K562 (cell line): ENCODE results near the gene ARHGAP9. TPM values are rescaled to one million over a fixed set of nuclear protein-coding genes. Genes with fewer than 3 reads are reported as not detected.

Source experiments
- ARID2 ChIP-seq: fragments of 450-650 bp; IDR thresholded peaks from 2 replicates; pipeline ENCODE4 v1.6.1; 2017; ENCODE audit warnings: antibody characterized with exemption, mild to moderate bottlenecking
- ATF7 ChIP-seq: fragments of 450-650 bp; IDR thresholded peaks from 2 replicates; pipeline ENCODE4 v1.7.1; 2014; ENCODE audit warnings: mild to moderate bottlenecking, moderate library complexity
- FOSL1 ChIP-seq: fragments of 200-800 bp; sonication (Bioruptor generic); conservative IDR thresholded peaks from 2 replicates; pipeline ENCODE4 v1.6.1; 2016; ENCODE audit warnings: missing genetic modification characterization, missing compliant biosample characterization
- FOXJ3 ChIP-seq: sonication (generic); formaldehyde crosslinking; IDR thresholded peaks from 2 replicates; pipeline ENCODE4 v1.4.0; 2020; ENCODE audit warnings: mild to moderate bottlenecking, missing genetic modification reagents
- HNRNPLL ChIP-seq: fragments of 200-400 bp; formaldehyde crosslinking; IDR thresholded peaks from 2 replicates; pipeline ENCODE4 v1.6.1; 2017; ENCODE audit warnings: low read length, low read depth, mild to moderate bottlenecking; ENCODE audit not compliant: poor library complexity, severe bottlenecking
- HOXB6 ChIP-seq: fragments of 250-450 bp; sonication (Bioruptor Pico); IDR thresholded peaks from 2 replicates; pipeline ENCODE4 v1.5.1; 2022; ENCODE audit warnings: mild to moderate bottlenecking, borderline replicate concordance
- PRMT5 ChIP-seq: sonication (generic); formaldehyde crosslinking; IDR thresholded peaks from 2 replicates; pipeline ENCODE4 v1.5.0; 2020; ENCODE audit warnings: missing genetic modification reagents
- RUNX1 ChIP-seq: sonication (generic); IDR thresholded peaks from 2 replicates; pipeline ENCODE4 v1.6.1; 2016; ENCODE audit warnings: antibody characterized with exemption, low read depth
- SREBF2 ChIP-seq: sonication (generic); formaldehyde crosslinking; IDR thresholded peaks from 2 replicates; pipeline ENCODE4 v1.4.0; 2020; ENCODE audit warnings: mild to moderate bottlenecking, missing genetic modification reagents
- TAF7 ChIP-seq: fragments of 450-650 bp; IDR thresholded peaks from 2 replicates; pipeline ENCODE4 v1.6.1; 2016; ENCODE audit warnings: missing genetic modification characterization, missing compliant biosample characterization
- ZNF124 ChIP-seq: sonication (generic); formaldehyde crosslinking; IDR thresholded peaks from 2 replicates; pipeline ENCODE4 v1.8.1; 2022; ENCODE audit warnings: missing genetic modification reagents
- ZNF143 ChIP-seq: sonication (generic); formaldehyde crosslinking; IDR thresholded peaks from 2 replicates; pipeline ENCODE4 v1.9.0; 2022; ENCODE audit warnings: mild to moderate bottlenecking, missing genetic modification reagents
- ZNF384 ChIP-seq: IDR thresholded peaks from 2 replicates; pipeline ENCODE4 v1.6.1; 2012; ENCODE audit warnings: low read depth, low read length, improper control_type of control experiment
- ZNF444 ChIP-seq: fragments of 250-450 bp; sonication (Bioruptor Pico); IDR thresholded peaks from 2 replicates; pipeline ENCODE4 v1.4.0; 2020; ENCODE audit warnings: mild to moderate bottlenecking, moderate library complexity
- ZNF766 ChIP-seq: fragments of 200-800 bp; sonication (Bioruptor generic); conservative IDR thresholded peaks from 2 replicates; pipeline ENCODE4 v1.6.1; 2016; ENCODE audit warnings: missing genetic modification characterization, missing compliant biosample characterization
- ZSCAN29 ChIP-seq: fragments of 450-650 bp; IDR thresholded peaks from 2 replicates; pipeline ENCODE4 v1.6.1; 2017
- polyA plus RNA-seq, 8 experiments: library from polyadenylated mRNA; depleted of rRNA in 4 of 8; stranded (reverse) in 5 of 8; unstranded in 3 of 8; fragments of >200 nt; fragmentation: Nextera tagmentation in 2 of 8; fragmentation: Illumina TruSeq in 1 of 8; extraction: Ambion mirVana in 2 of 8; extraction: Trizol in 1 of 8; gene quantifications; 2 replicates each; pipeline versions ENCODE4 v1.2.1 to v1.2.3, GENCODE V29; 2011 to 2014; ENCODE audit warnings: inconsistent platforms in 1 of 8, missing spikeins in 1 of 8
- total RNA-seq, 7 experiments: library from RNA; depleted of rRNA in 6 of 7; stranded (reverse); fragments of >200 nt in 6 of 7; fragmentation: Illumina TruSeq in 2 of 7; extraction: Trizol in 2 of 7; gene quantifications; 2 replicates each; pipeline versions ENCODE4 v1.2.1 to v1.2.3, GENCODE V29; 2011 to 2021; ENCODE audit warnings: low replicate concordance in 1 of 7
- TF ChIP-seq, protein P1 (sequence below), 2 experiments: fragments of 450-650 bp; conservative IDR thresholded peaks; 2 replicates each; pipeline ENCODE4 v1.6.1; 2017; ENCODE audit warnings: mild to moderate bottlenecking in 2 of 2, moderate library complexity in 2 of 2
- TF ChIP-seq, protein P2 (sequence below): fragments of 250-450 bp; sonication (Bioruptor Pico); IDR thresholded peaks from 2 replicates; pipeline ENCODE4 v1.8.0; 2022; ENCODE audit warnings: moderate library complexity, mild to moderate bottlenecking, inconsistent platforms
- TF ChIP-seq, protein P3 (sequence below): fragments of 450-650 bp; IDR thresholded peaks from 2 replicates; pipeline ENCODE4 v1.6.1; 2017; ENCODE audit warnings: antibody characterized with exemption
- TF ChIP-seq, protein P4 (sequence below): fragments of 450-650 bp; IDR thresholded peaks from 2 replicates; pipeline ENCODE4 v1.7.0; 2016; ENCODE audit warnings: borderline replicate concordance
- TF ChIP-seq, protein P5 (sequence below), 2 experiments: fragments of 200-800 bp in 1 of 2; sonication (Bioruptor generic) in 1 of 2; sonication (generic) in 1 of 2; formaldehyde crosslinking in 1 of 2; IDR thresholded peaks in 1 of 2; conservative IDR thresholded peaks in 1 of 2; 2 replicates each; pipeline versions ENCODE4 v1.5.0 to v1.6.1; 2016 to 2020; ENCODE audit warnings: missing compliant biosample characterization in 1 of 2, missing genetic modification characterization in 1 of 2, missing genetic modification reagents in 1 of 2

ARHGAP9 gene
- total and polyA plus RNA-seq, 9 of the 15 experiments (the other 6 are each of a cell fraction or from before 2014, with no cell fraction given), result 1.5 to 10.2 (median 5.1) TPM

DNA sequence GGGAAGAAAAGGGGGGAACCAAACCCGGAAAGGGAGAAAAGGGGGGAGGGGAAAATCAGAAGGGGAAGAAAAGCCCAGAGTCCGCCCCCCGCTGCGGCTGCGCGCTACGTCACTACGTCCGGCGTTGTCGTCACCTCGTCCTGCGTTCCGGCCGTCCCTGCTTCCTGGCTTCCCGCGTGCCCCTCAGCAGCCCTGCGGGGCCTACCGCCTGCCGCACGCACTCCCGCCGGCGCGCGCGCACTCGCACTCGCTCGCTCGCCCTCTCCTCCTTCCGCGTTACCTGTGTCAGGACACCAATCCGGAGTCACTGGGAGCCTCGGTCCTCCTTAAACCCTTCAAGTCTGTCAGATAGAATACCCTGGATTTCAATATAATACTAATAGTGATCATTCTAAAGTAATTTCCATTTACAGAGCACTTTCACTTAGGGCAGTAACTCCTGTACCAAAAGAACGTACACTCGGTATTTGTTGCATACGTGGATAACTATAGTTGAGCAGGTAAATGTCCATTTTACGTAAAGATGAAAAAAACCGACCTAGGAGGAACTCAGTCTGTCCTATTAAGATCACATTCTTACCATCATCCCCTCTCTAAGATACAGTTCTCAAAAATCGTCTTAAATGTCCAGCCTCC, 48.6 kb downstream of the ARHGAP9 start, which contains the start of gene R3HDM2 (continued):
- TF ChIP-seq, protein P1, sequence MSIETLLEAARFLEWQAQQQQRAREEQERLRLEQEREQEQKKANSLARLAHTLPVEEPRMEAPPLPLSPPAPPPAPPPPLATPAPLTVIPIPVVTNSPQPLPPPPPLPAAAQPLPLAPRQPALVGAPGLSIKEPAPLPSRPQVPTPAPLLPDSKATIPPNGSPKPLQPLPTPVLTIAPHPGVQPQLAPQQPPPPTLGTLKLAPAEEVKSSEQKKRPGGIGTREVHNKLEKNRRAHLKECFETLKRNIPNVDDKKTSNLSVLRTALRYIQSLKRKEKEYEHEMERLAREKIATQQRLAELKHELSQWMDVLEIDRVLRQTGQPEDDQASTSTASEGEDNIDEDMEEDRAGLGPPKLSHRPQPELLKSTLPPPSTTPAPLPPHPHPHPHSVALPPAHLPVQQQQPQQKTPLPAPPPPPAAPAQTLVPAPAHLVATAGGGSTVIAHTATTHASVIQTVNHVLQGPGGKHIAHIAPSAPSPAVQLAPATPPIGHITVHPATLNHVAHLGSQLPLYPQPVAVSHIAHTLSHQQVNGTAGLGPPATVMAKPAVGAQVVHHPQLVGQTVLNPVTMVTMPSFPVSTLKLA (conservative IDR thresholded peaks at IDR 0.05), result peak; percentile 76 to 86
- TF ChIP-seq SREBF2 (CRISPR knock-in tag) (no peak), PRMT5 (CRISPR knock-in tag) (peak; percentile 89; the same call in 1 of the 2 replicates), RUNX1 (no peak), ZSCAN29 (no peak), ZNF143 (CRISPR knock-in tag) (no peak), HNRNPLL (peak; percentile 64), TAF7 (tag) (no peak), ZNF766 (CRISPR knock-in tag) (no peak), ATF7 (peak; percentile 94), ZNF124 (CRISPR knock-in tag) (peak; percentile 83; the same call in 1 of the 2 replicates), ARID2 (no peak), ZNF444 (CRISPR knock-in tag) (no peak), FOSL1 (no peak), FOXJ3 (no peak), HOXB6 (no peak), ZNF384 (no peak)
- TF ChIP-seq, protein P2, sequence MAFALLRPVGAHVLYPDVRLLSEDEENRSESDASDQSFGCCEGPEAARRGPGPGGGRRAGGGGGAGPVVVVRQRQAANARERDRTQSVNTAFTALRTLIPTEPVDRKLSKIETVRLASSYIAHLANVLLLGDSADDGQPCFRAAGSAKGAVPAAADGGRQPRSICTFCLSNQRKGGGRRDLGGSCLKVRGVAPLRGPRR (CRISPR knock-in tag), result no peak
- TF ChIP-seq, protein P3, sequence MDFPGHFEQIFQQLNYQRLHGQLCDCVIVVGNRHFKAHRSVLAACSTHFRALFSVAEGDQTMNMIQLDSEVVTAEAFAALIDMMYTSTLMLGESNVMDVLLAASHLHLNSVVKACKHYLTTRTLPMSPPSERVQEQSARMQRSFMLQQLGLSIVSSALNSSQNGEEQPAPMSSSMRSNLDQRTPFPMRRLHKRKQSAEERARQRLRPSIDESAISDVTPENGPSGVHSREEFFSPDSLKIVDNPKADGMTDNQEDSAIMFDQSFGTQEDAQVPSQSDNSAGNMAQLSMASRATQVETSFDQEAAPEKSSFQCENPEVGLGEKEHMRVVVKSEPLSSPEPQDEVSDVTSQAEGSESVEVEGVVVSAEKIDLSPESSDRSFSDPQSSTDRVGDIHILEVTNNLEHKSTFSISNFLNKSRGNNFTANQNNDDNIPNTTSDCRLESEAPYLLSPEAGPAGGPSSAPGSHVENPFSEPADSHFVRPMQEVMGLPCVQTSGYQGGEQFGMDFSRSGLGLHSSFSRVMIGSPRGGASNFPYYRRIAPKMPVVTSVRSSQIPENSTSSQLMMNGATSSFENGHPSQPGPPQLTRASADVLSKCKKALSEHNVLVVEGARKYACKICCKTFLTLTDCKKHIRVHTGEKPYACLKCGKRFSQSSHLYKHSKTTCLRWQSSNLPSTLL, result no peak
- TF ChIP-seq, protein P4, sequence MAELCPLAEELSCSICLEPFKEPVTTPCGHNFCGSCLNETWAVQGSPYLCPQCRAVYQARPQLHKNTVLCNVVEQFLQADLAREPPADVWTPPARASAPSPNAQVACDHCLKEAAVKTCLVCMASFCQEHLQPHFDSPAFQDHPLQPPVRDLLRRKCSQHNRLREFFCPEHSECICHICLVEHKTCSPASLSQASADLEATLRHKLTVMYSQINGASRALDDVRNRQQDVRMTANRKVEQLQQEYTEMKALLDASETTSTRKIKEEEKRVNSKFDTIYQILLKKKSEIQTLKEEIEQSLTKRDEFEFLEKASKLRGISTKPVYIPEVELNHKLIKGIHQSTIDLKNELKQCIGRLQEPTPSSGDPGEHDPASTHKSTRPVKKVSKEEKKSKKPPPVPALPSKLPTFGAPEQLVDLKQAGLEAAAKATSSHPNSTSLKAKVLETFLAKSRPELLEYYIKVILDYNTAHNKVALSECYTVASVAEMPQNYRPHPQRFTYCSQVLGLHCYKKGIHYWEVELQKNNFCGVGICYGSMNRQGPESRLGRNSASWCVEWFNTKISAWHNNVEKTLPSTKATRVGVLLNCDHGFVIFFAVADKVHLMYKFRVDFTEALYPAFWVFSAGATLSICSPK, result no peak
- TF ChIP-seq, protein P5, sequence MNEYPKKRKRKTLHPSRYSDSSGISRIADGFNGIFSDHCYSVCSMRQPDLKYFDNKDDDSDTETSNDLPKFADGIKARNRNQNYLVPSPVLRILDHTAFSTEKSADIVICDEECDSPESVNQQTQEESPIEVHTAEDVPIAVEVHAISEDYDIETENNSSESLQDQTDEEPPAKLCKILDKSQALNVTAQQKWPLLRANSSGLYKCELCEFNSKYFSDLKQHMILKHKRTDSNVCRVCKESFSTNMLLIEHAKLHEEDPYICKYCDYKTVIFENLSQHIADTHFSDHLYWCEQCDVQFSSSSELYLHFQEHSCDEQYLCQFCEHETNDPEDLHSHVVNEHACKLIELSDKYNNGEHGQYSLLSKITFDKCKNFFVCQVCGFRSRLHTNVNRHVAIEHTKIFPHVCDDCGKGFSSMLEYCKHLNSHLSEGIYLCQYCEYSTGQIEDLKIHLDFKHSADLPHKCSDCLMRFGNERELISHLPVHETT (CRISPR knock-in tag; conservative IDR thresholded peaks at IDR 0.05 in 1 of 2, IDR thresholded peaks at IDR 0.05 in 1 of 2), result no peak; a peak in 1 of 4 replicates
